OCI-LY7 (cell line): ENCODE data around the gene THSD7A. TPM values are rescaled to one million over a fixed set of nuclear protein-coding genes. Genes with fewer than 3 reads are reported as not detected.

Experiments used
- BruUV-seq: library from RNA; stranded (reverse); fragments of 400-500 nt; replicated peaks from 2 replicates; lab custom pipeline; 2021; lab: Mats Ljungman, UMichigan
- CTCF ChIA-PET: fragments of 300-600 bp; sonication (Branson Sonifier 250); formaldehyde crosslinking; loops from one replicate; lab custom pipeline; 2022; ENCODE audit warnings: antibody characterized with exemption; ENCODE audit not compliant: unreplicated experiment; lab: Charles Lee
- POLR2A ChIA-PET: fragments of 300-600 bp; sonication (Branson Sonifier 250); formaldehyde crosslinking; loops from one replicate; lab custom pipeline; 2022; ENCODE audit warnings: antibody characterized with exemption; lab: Charles Lee
- DNase-seq: peaks from one replicate; pipeline ENCODE4 v3.0.0-alpha.2; 2015; ENCODE audit warnings: low spot score
- H2AFZ ChIP-seq: fragments of 200-600 bp; sonication (generic), shearing (Covaris generic); 2 replicates; pipeline ENCODE4 v1.6.1; 2014; ENCODE audit warnings: mild to moderate bottlenecking, antibody characterized with exemption, low read length, moderate library complexity
- H3K27ac ChIP-seq: fragments of 200-600 bp; sonication (generic); 2 replicates; pipeline ENCODE4 v1.5.1; 2014; ENCODE audit warnings: mixed run types, low read depth, mild to moderate bottlenecking, moderate library complexity, low read length, inconsistent platforms; ENCODE audit not compliant: poor library complexity, severe bottlenecking
- H3K36me3 ChIP-seq: fragments of 200-600 bp; sonication (generic); 2 replicates; pipeline ENCODE4 v1.6.1; 2014; ENCODE audit warnings: mild to moderate bottlenecking, antibody characterized with exemption, low read length, moderate library complexity, mixed read lengths; ENCODE audit not compliant: insufficient read depth
- H3K4me1 ChIP-seq: fragments of 200-600 bp; sonication (generic); 2 replicates; pipeline ENCODE4 v1.5.1; 2014; ENCODE audit warnings: mild to moderate bottlenecking, low read length; ENCODE audit not compliant: insufficient read depth, poor library complexity, severe bottlenecking
- H3K4me2 ChIP-seq: fragments of 200-600 bp; sonication (generic); 2 replicates; pipeline ENCODE4 v1.6.1; 2014; ENCODE audit warnings: mild to moderate bottlenecking, low read length
- H3K4me3 ChIP-seq: fragments of 200-600 bp; sonication (generic); 2 replicates; pipeline ENCODE4 v1.5.1; 2014; ENCODE audit warnings: mild to moderate bottlenecking, low read depth, low read length; ENCODE audit not compliant: poor library complexity, severe bottlenecking
- H3K79me2 ChIP-seq: fragments of 200-600 bp; sonication (generic); 2 replicates; pipeline ENCODE4 v1.6.1; 2016; ENCODE audit warnings: low read depth, mild to moderate bottlenecking, low read length, moderate library complexity, mixed read lengths; ENCODE audit not compliant: insufficient read depth
- H3K9me2 ChIP-seq: fragments of 200-600 bp; sonication (generic); 2 replicates; pipeline ENCODE4 v1.6.1; 2016; ENCODE audit warnings: mild to moderate bottlenecking, low read length, mixed read lengths; ENCODE audit not compliant: insufficient read depth
- H3K9me3 ChIP-seq: fragments of 200-600 bp; sonication (generic); 2 replicates; pipeline ENCODE4 v1.6.1; 2014; ENCODE audit warnings: mild to moderate bottlenecking, mixed run types, low read length, mixed read lengths
- H4K20me1 ChIP-seq: fragments of 200-600 bp; sonication (generic); 2 replicates; pipeline ENCODE4 v1.6.1; 2014; ENCODE audit warnings: mild to moderate bottlenecking, antibody characterized with exemption, low read length, moderate library complexity, mixed read lengths; ENCODE audit not compliant: insufficient read depth
- CTCF ChIP-seq: fragments of 200-600 bp; sonication (generic); conservative IDR thresholded peaks from 2 replicates; pipeline ENCODE4 v1.5.1; 2014; ENCODE audit warnings: mild to moderate bottlenecking, antibody characterized with exemption, low read length, moderate library complexity, mixed read lengths
- EZH2phosphoT487 ChIP-seq: fragments of 200-600 bp; sonication (generic); IDR thresholded peaks from 2 replicates; pipeline ENCODE4 v1.6.1; 2018; ENCODE audit warnings: low read depth, borderline replicate concordance, mild to moderate bottlenecking, mixed run types, antibody characterized with exemption, low read length, moderate library complexity, mixed read lengths
- intact Hi-C: fragments of 100-400 bp; cut with micrococcal nuclease; formaldehyde crosslinking; loops from one replicate; pipeline ENCODE4 v1.10.0; 2022; ENCODE audit not compliant: unreplicated experiment
- total RNA-seq, 2 experiments: library from RNA; depleted of rRNA in 1 of 2; stranded (reverse); fragments of >200 nt in 1 of 2; shearing (Covaris generic) in 1 of 2; gene quantifications; 2 replicates each; pipeline ENCODE4 v1.2.3, GENCODE V29; 2014 to 2022

THSD7A gene
- total RNA-seq, 2 experiments from 2014 or later, result 0.13 TPM; not detected in 1

- ChIA-PET POLR2A (interaction anchor here (1.1 kb wide), 1 partner anchor 9 kb away, joined by 3 read pairs; no protein-coding TSS in a partner anchor), CTCF (interaction anchor here (0.8 kb wide), 1 partner anchor 14 kb away, joined by 3 read pairs; no protein-coding TSS in a partner anchor)
- Histone ChIP-seq H3K27ac (no peak overlapping the region), H3K4me3 (no peak overlapping the region), H3K4me1 (no peaks in the 10 kb centered on the region), H3K36me3 (no peaks in the 10 kb centered on the region), H4K20me1 (no peaks in the 10 kb centered on the region), H3K9me3 (no peaks in the 10 kb centered on the region), H3K79me2 (no peaks in the 10 kb centered on the region), H3K4me2 (no peak overlapping the region), H2AFZ (no peak overlapping the region), H3K9me2 (no peaks in the 10 kb centered on the region)
- intact Hi-C loops, result no loop called here
- BruUV-seq, result no TSS peak
- DNase-seq, result no peak
- TF ChIP-seq CTCF, result no peak
Observed at GRCh38 chr7:11605749-11606148, 226.2 kb downstream of the THSD7A start.

DNA sequence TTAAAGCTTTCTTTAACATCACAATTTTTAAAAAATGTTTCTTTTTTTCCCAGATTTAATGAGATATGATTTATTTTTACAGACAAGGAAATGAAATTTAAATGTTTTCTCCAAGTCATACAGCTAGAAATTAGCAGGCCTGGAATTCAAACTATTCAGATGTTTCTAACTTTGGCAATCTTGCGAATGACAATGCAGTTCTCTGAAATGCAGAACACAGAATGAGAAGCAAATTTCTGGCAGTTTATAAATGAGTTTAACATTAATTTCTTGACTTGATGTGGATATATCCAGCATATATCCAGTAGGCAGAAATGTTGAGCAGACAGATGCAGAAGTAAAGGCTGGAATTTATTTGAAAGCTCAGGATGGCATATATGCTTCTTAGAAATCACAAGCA, 227.5 kb downstream of the THSD7A start:
- TF ChIP-seq EZH2phosphoT487, result no peak
- no peak for TF ChIP-seq CTCF
- no peaks in the 10 kb centered on the region for H3K9me3 ChIP-seq
- H3K79me2 ChIP-seq, result no peaks in the 10 kb centered on the region
- no peaks in the 10 kb centered on the region for H3K4me1 ChIP-seq
- DNase-seq, result no peak
- no peak overlapping the region for H3K4me3 ChIP-seq
- H3K4me2 ChIP-seq, result no peak overlapping the region
- POLR2A ChIA-PET, result interaction anchor here (0.7 kb wide), 1 partner anchor 9 kb away, joined by 3 read pairs; no protein-coding TSS in a partner anchor
- CTCF ChIA-PET, result no interaction called here
- no peak overlapping the region for H3K27ac ChIP-seq
- intact Hi-C loops, result no loop called here
- no TSS peak for BruUV-seq
- H2AFZ ChIP-seq, result no peak overlapping the region
- no peaks in the 10 kb centered on the region for H4K20me1 ChIP-seq
- H3K9me2 ChIP-seq, result no peaks in the 10 kb centered on the region
- H3K36me3 ChIP-seq, result no peaks in the 10 kb centered on the region

DNA sequence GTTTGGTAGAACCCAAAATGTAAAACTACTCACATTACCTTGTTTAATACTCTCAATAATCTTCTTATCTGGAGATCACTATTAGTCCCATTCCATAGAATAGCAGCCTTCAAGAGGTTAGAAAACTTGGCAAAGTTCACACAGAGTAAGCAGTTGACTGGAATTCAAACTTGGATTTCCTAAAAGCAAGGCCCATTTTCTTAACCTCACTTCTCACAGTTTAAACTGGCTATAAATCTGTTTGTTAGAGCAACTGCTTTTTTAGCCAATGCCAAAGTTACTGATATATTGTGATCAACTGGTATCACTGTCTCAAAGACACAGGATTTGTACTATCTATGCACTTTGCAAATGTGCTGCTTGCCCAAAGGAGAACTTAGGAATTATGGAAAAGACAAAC, 230.2 kb downstream of the THSD7A start:
- H3K4me1 ChIP-seq, result no peaks in the 10 kb centered on the region
- H3K9me2 ChIP-seq, result no peaks in the 10 kb centered on the region
- intact Hi-C loops, result no loop called here
- CTCF ChIA-PET, result no interaction called here
- H3K4me2 ChIP-seq, result no peak overlapping the region
- DNase-seq, result no peak
- no peaks in the 10 kb centered on the region for H3K79me2 ChIP-seq
- no peak overlapping the region for H3K4me3 ChIP-seq
- H3K27ac ChIP-seq, result no peak overlapping the region
- H3K36me3 ChIP-seq, result no peaks in the 10 kb centered on the region
- H2AFZ ChIP-seq, result no peak overlapping the region
- H4K20me1 ChIP-seq, result no peaks in the 10 kb centered on the region
- TF ChIP-seq EZH2phosphoT487, result no peak
- no TSS peak for BruUV-seq
- POLR2A ChIA-PET, result no interaction called here
- no peaks in the 10 kb centered on the region for H3K9me3 ChIP-seq
